K562 (cell line): ENCODE results near the gene MPV17L2. TPM values are rescaled to one million over a fixed set of nuclear protein-coding genes. Genes with fewer than 3 reads are reported as not detected.
A peak's percentile ranks its signal among the peaks of the same experiment; 100 is the strongest.

Source experiments
- ARID1B ChIP-seq: fragments of 450-650 bp; IDR thresholded peaks from 2 replicates; pipeline ENCODE4 v1.6.1; 2016; ENCODE audit warnings: antibody characterized with exemption, mild to moderate bottlenecking, inconsistent platforms
- CC2D1A ChIP-seq: fragments of 450-650 bp; IDR thresholded peaks from 2 replicates; pipeline ENCODE4 v1.6.1; 2017; ENCODE audit warnings: mild to moderate bottlenecking
- ETV5 ChIP-seq: sonication (generic); formaldehyde crosslinking; IDR thresholded peaks from 2 replicates; pipeline ENCODE4 v1.4.0; 2020; ENCODE audit warnings: low read depth, mild to moderate bottlenecking, missing genetic modification reagents
- GTF2F1 ChIP-seq: IDR thresholded peaks from 2 replicates; pipeline ENCODE4 v1.6.1; 2011; ENCODE audit warnings: low read depth, low read length, improper control_type of control experiment
- HDAC2 ChIP-seq: fragments of 450-650 bp; IDR thresholded peaks from 2 replicates; pipeline ENCODE4 v1.6.1; 2016; ENCODE audit warnings: mild to moderate bottlenecking
- HDAC8 ChIP-seq: fragments of 450-650 bp; IDR thresholded peaks from 2 replicates; pipeline ENCODE4 v1.6.1; 2016; ENCODE audit warnings: mild to moderate bottlenecking, missing genetic modification characterization, moderate library complexity, missing compliant biosample characterization
- MCM2 ChIP-seq: fragments of 450-650 bp; IDR thresholded peaks from 2 replicates; pipeline ENCODE4 v1.6.1; 2017; ENCODE audit warnings: low read depth, mild to moderate bottlenecking
- MCM5 ChIP-seq: fragments of 450-650 bp; IDR thresholded peaks from 2 replicates; pipeline ENCODE4 v1.6.1; 2016; ENCODE audit warnings: low read depth
- MEIS2 ChIP-seq: fragments of 450-650 bp; IDR thresholded peaks from 2 replicates; pipeline ENCODE4 v1.6.1; 2014; ENCODE audit warnings: mild to moderate bottlenecking; ENCODE audit not compliant: partially characterized antibody
- NFIC ChIP-seq: fragments of 450-650 bp; IDR thresholded peaks from 2 replicates; pipeline ENCODE4 v1.6.1; 2017; ENCODE audit warnings: mild to moderate bottlenecking, inconsistent platforms
- POLR3A ChIP-seq: IDR thresholded peaks from 2 replicates; pipeline ENCODE4 v1.6.1; 2011; ENCODE audit warnings: borderline replicate concordance, mild to moderate bottlenecking, moderate library complexity; ENCODE audit not compliant: insufficient read length, insufficient read depth; ENCODE audit errors: extremely low read depth
- RBFOX2 ChIP-seq: fragments of 200-400 bp; formaldehyde crosslinking; IDR thresholded peaks from 2 replicates; pipeline ENCODE4 v1.6.1; 2017; ENCODE audit warnings: low read depth, mild to moderate bottlenecking, low read length, moderate library complexity
- RFX1 ChIP-seq: fragments of 450-650 bp; IDR thresholded peaks from 2 replicates; pipeline ENCODE4 v1.6.1; 2016; ENCODE audit warnings: mild to moderate bottlenecking, moderate library complexity
- SMARCA4 ChIP-seq: fragments of 450-650 bp; IDR thresholded peaks from 2 replicates; pipeline ENCODE4 v1.6.1; 2016
- TBL1XR1 ChIP-seq, 2 experiments: IDR thresholded peaks; 2 replicates each; pipeline ENCODE4 v1.6.1; 2012; ENCODE audit warnings: improper control_type of control experiment in 2 of 2, low read length in 2 of 2, mild to moderate bottlenecking in 1 of 2
- THRAP3 ChIP-seq: fragments of 450-650 bp; IDR thresholded peaks from 2 replicates; pipeline ENCODE4 v1.6.1; 2016; ENCODE audit warnings: mild to moderate bottlenecking, inconsistent platforms, borderline replicate concordance
- XRCC5 ChIP-seq: fragments of 200-400 bp; formaldehyde crosslinking; IDR thresholded peaks from 2 replicates; pipeline ENCODE4 v1.6.1; 2017; ENCODE audit warnings: low read depth, mild to moderate bottlenecking, low read length
- ZC3H4 ChIP-seq: sonication (generic); formaldehyde crosslinking; IDR thresholded peaks from 2 replicates; pipeline ENCODE4 v1.9.0; 2021; ENCODE audit warnings: missing genetic modification reagents, borderline replicate concordance
- ZFX ChIP-seq: sonication (generic); formaldehyde crosslinking; IDR thresholded peaks from 2 replicates; pipeline ENCODE4 v1.8.0; 2022; ENCODE audit warnings: mild to moderate bottlenecking, missing genetic modification reagents, moderate library complexity
- ZNF175 ChIP-seq: fragments of 200-800 bp; sonication (Bioruptor generic); IDR thresholded peaks from 2 replicates; pipeline ENCODE4 v1.6.1; 2016; ENCODE audit warnings: low read depth, mild to moderate bottlenecking, missing genetic modification characterization, missing compliant biosample characterization
- ZNF282 ChIP-seq: sonication (generic); formaldehyde crosslinking; IDR thresholded peaks from 2 replicates; pipeline ENCODE4 v1.8.1; 2023; ENCODE audit warnings: missing genetic modification reagents
- ZNF316 ChIP-seq: fragments of 450-650 bp; IDR thresholded peaks from 2 replicates; pipeline ENCODE4 v1.6.1; 2016
- polyA plus RNA-seq, 8 experiments: library from polyadenylated mRNA; depleted of rRNA in 4 of 8; stranded (reverse) in 5 of 8; unstranded in 3 of 8; fragments of >200 nt; fragmentation: Nextera tagmentation in 2 of 8; fragmentation: Illumina TruSeq in 1 of 8; extraction: Ambion mirVana in 2 of 8; extraction: Trizol in 1 of 8; gene quantifications; 2 replicates each; pipeline versions ENCODE4 v1.2.1 to v1.2.3, GENCODE V29; 2011 to 2014; ENCODE audit warnings: inconsistent platforms in 1 of 8, missing spikeins in 1 of 8
- total RNA-seq, 7 experiments: library from RNA; depleted of rRNA in 6 of 7; stranded (reverse); fragments of >200 nt in 6 of 7; fragmentation: Illumina TruSeq in 2 of 7; extraction: Trizol in 2 of 7; gene quantifications; 2 replicates each; pipeline versions ENCODE4 v1.2.1 to v1.2.3, GENCODE V29; 2011 to 2021; ENCODE audit warnings: low replicate concordance in 1 of 7
- TF ChIP-seq, protein P1 (sequence below), 2 experiments: fragments of 450-650 bp in 1 of 2; sonication (generic) in 1 of 2; formaldehyde crosslinking in 1 of 2; IDR thresholded peaks in 1 of 2; conservative IDR thresholded peaks in 1 of 2; 2 replicates each; pipeline versions ENCODE4 v1.6.1 to v1.8.1; 2016 to 2023; ENCODE audit warnings: mild to moderate bottlenecking in 2 of 2, moderate library complexity in 2 of 2, inconsistent platforms in 1 of 2, missing genetic modification reagents in 1 of 2
- TF ChIP-seq, protein P2 (sequence below): fragments of 450-650 bp; formaldehyde crosslinking; conservative IDR thresholded peaks from 2 replicates; pipeline ENCODE4 v1.4.0; 2022; ENCODE audit warnings: mild to moderate bottlenecking, missing genetic modification characterization
- TF ChIP-seq, protein P3 (sequence below): fragments of 250-450 bp; sonication (Bioruptor Pico); IDR thresholded peaks from 2 replicates; pipeline ENCODE4 v1.5.0; 2021; ENCODE audit warnings: mild to moderate bottlenecking, borderline replicate concordance
- TF ChIP-seq, protein P4 (sequence below): sonication (generic); formaldehyde crosslinking; IDR thresholded peaks from 2 replicates; pipeline ENCODE4 v1.8.0; 2022; ENCODE audit warnings: missing genetic modification reagents, mild to moderate bottlenecking, moderate library complexity, borderline replicate concordance

The MPV17L2 gene
- total and polyA plus RNA-seq, 9 of the 15 experiments (the other 6 are each of a cell fraction or from before 2014, with no cell fraction given): 10.6 to 60.2 (median 28.5) TPM

DNA sequence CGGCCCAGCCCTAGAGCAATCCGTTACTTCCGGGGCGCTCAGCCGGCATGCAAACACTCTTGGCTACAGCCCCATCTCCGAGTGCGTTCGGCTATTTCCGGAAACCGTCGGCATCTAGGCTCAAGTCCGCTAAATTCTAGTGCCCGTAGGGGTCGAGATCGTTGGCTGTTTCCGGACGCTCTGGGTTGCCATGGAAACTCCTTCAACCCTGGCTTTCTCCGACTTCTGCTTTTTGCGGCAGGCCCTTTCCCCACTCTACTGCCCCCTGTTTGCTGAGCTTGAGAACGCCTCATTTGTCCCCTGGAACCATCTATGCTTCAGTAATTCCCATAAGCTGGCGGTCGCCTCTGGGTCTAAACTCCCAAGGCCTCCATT is 40.6 kb upstream of the MPV17L2 start (continued):
- peak; percentile 45 for TF ChIP-seq ZFX (CRISPR knock-in tag)
- no peak for TF ChIP-seq THRAP3
- TF ChIP-seq RBFOX2: peak; percentile 60; the same call in 1 of the 2 replicates
- TF ChIP-seq ZNF316: no peak
- TF ChIP-seq, protein P1, sequence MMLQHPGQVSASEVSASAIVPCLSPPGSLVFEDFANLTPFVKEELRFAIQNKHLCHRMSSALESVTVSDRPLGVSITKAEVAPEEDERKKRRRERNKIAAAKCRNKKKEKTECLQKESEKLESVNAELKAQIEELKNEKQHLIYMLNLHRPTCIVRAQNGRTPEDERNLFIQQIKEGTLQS (IDR thresholded peaks at IDR 0.05): no peak
- TF ChIP-seq, protein P1 (CRISPR knock-in tag; conservative IDR thresholded peaks at IDR 0.05): 0 out of 2 replicates have a peak, but pooled peaks have one; percentile 59
- TF ChIP-seq, protein P2, sequence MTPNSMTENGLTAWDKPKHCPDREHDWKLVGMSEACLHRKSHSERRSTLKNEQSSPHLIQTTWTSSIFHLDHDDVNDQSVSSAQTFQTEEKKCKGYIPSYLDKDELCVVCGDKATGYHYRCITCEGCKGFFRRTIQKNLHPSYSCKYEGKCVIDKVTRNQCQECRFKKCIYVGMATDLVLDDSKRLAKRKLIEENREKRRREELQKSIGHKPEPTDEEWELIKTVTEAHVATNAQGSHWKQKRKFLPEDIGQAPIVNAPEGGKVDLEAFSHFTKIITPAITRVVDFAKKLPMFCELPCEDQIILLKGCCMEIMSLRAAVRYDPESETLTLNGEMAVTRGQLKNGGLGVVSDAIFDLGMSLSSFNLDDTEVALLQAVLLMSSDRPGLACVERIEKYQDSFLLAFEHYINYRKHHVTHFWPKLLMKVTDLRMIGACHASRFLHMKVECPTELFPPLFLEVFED (CRISPR knock-in tag): 0 out of 2 replicates have a peak, but pooled peaks have one; percentile 41
- no peak for TF ChIP-seq MCM2
- TF ChIP-seq, protein P3, sequence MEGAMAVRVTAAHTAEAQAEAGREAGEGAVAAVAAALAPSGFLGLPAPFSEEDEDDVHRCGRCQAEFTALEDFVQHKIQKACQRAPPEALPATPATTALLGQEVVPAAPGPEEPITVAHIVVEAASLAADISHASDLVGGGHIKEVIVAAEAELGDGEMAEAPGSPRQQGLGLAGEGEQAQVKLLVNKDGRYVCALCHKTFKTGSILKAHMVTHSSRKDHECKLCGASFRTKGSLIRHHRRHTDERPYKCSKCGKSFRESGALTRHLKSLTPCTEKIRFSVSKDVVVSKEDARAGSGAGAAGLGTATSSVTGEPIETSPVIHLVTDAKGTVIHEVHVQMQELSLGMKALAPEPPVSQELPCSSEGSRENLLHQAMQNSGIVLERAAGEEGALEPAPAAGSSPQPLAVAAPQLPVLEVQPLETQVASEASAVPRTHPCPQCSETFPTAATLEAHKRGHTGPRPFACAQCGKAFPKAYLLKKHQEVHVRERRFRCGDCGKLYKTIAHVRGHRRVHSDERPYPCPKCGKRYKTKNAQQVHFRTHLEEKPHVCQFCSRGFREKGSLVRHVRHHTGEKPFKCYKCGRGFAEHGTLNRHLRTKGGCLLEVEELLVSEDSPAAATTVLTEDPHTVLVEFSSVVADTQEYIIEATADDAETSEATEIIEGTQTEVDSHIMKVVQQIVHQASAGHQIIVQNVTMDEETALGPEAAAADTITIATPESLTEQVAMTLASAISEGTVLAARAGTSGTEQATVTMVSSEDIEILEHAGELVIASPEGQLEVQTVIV: peak; percentile 87; the same call in 1 of the 2 replicates
- TF ChIP-seq ZNF282 (CRISPR knock-in tag): no peak
- no peak for TF ChIP-seq ZNF175 (CRISPR knock-in tag)
- TF ChIP-seq, protein P4, sequence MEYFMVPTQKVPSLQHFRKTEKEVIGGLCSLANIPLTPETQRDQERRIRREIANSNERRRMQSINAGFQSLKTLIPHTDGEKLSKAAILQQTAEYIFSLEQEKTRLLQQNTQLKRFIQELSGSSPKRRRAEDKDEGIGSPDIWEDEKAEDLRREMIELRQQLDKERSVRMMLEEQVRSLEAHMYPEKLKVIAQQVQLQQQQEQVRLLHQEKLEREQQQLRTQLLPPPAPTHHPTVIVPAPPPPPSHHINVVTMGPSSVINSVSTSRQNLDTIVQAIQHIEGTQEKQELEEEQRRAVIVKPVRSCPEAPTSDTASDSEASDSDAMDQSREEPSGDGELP (CRISPR knock-in tag): peak; percentile 86
- 0 out of 4 replicates have a peak, but pooled peaks of 1 of the 2 experiments have one; percentile 23 for TF ChIP-seq TBL1XR1 (IDR thresholded peaks at IDR 0.05; ENCODE audit: low read length in 2 of 2)
- peak; percentile 49 for TF ChIP-seq HDAC2
- peak; percentile 100 for TF ChIP-seq RFX1
- TF ChIP-seq MEIS2: peak; percentile 24
- TF ChIP-seq SMARCA4: peak; percentile 57
- no peak for TF ChIP-seq POLR3A
- no peak; the same call in 1 of the 2 replicates for TF ChIP-seq ARID1B
- TF ChIP-seq ETV5: peak; percentile 93
- peak; percentile 18; the same call in 1 of the 2 replicates for TF ChIP-seq CC2D1A
- no peak for TF ChIP-seq MCM5
- peak; percentile 69 for TF ChIP-seq NFIC
- no peak for TF ChIP-seq HDAC8 (tag)
- 0 out of 2 replicates have a peak, but pooled peaks have one; percentile 10 for TF ChIP-seq GTF2F1
- TF ChIP-seq XRCC5: peak; percentile 48; the same call in 1 of the 2 replicates
- TF ChIP-seq ZC3H4: no peak
